ENCODE data around the gene ASAH2. TPM values are rescaled to one million over a fixed set of nuclear protein-coding genes. Genes with fewer than 3 reads are reported as not detected.

ASAH2 gene
- total RNA-seq, 1 experiment from 2014 or later = 14.0 TPM

- Histone ChIP-seq H3K27ac (ENCODE audit: low read length) (no peak overlapping the region), H3K9me3 (ENCODE audit: low read length) (no peaks in the 10 kb centered on the region), H3K9me2 (replicated peaks; ENCODE audit: low read length) (no peaks in the 10 kb centered on the region), H3K9ac (ENCODE audit: low read length) (no peak overlapping the region), H3K4me2 (ENCODE audit: low read length) (no peak overlapping the region), H3K4me3 (ENCODE audit: low read length) (no peak overlapping the region), H2AFZ (ENCODE audit: low read length) (no peak overlapping the region), H4K20me1 (ENCODE audit: low read length) (no peaks in the 10 kb centered on the region), H3K79me2 (ENCODE audit: low read length) (no peaks in the 10 kb centered on the region), H3K36me3 (ENCODE audit: low read depth, low read length) (no peaks in the 10 kb centered on the region), H3K27me3 (ENCODE audit: low read length) (peaks cover 9% of the 10 kb centered on the region), H3K4me1 (ENCODE audit: insufficient read depth, low read length) (peaks cover 3% of the 10 kb centered on the region), H3F3A (ENCODE audit: low read length, unreplicated experiment) (no peaks in the 10 kb centered on the region)
- ATAC-seq = no peak
- CTCF ChIA-PET = no interaction called here
- intact Hi-C loops (cut with micrococcal nuclease) = no loop called here
- POLR2A ChIA-PET (ENCODE audit: unreplicated experiment) = no interaction called here
- BruUV-seq (replicated peaks) = no TSS peak
- DNase-seq = no peak
- no peak for TF ChIP-seq EZH2 (IDR thresholded peaks at IDR 0.05; ENCODE audit: low read length, unreplicated experiment)
- TF ChIP-seq CTCF (conservative IDR thresholded peaks at IDR 0.05; ENCODE audit: low read depth, low read length) = no peak
- no peak for TF ChIP-seq EZH2phosphoT487 (IDR thresholded peaks at IDR 0.05; ENCODE audit: borderline replicate concordance, low read length)
Observed at GRCh38 chr10:50211670-50212069, 39.6 kb downstream of the ASAH2 start.

GRCh38 chr10:50210876-50211275, 40.4 kb downstream of the ASAH2 start:
- intact Hi-C loops (cut with micrococcal nuclease) = no loop called here
- TF ChIP-seq EZH2phosphoT487 (IDR thresholded peaks at IDR 0.05; ENCODE audit: borderline replicate concordance, low read length) = no peak
- TF ChIP-seq CTCF (conservative IDR thresholded peaks at IDR 0.05; ENCODE audit: low read depth, low read length) = no peak
- no peak for TF ChIP-seq EZH2 (IDR thresholded peaks at IDR 0.05; ENCODE audit: low read length, unreplicated experiment)
- DNase-seq (no peak), ATAC-seq (no peak)
- H3K27me3 ChIP-seq (ENCODE audit: low read length) = peaks cover 15% of the 10 kb centered on the region
- no peak overlapping the region for H3K4me3 ChIP-seq (ENCODE audit: low read length)
- BruUV-seq (replicated peaks) = no TSS peak
- H3K27ac ChIP-seq (ENCODE audit: low read length) = no peak overlapping the region
- no peak overlapping the region for H3K9ac ChIP-seq (ENCODE audit: low read length)
- H3K9me2 ChIP-seq (replicated peaks; ENCODE audit: low read length) = no peaks in the 10 kb centered on the region
- H3K4me2 ChIP-seq (ENCODE audit: low read length) = no peak overlapping the region
- H3F3A ChIP-seq (ENCODE audit: low read length, unreplicated experiment) = no peaks in the 10 kb centered on the region
- CTCF ChIA-PET = no interaction called here
- H3K36me3 ChIP-seq (ENCODE audit: low read depth, low read length) = no peaks in the 10 kb centered on the region
- no peaks in the 10 kb centered on the region for H4K20me1 ChIP-seq (ENCODE audit: low read length)
- no peaks in the 10 kb centered on the region for H3K79me2 ChIP-seq (ENCODE audit: low read length)
- POLR2A ChIA-PET (ENCODE audit: unreplicated experiment) = no interaction called here
- H3K4me1 ChIP-seq (ENCODE audit: insufficient read depth, low read length) = no peaks in the 10 kb centered on the region
- H3K9me3 ChIP-seq (ENCODE audit: low read length) = no peaks in the 10 kb centered on the region
- H2AFZ ChIP-seq (ENCODE audit: low read length) = no peak overlapping the region

Other genes starting within 250 kb of the ASAH2 start
- gene WASHC2A, start 183.6 kb downstream of the ASAH2 start, total RNA-seq (2014; rRNA removed) = 57.9 and 67.6 TPM in 2 replicates

All from PC-3 (cell line).